SK-N-SH treated with all-trans-retinoic acid at 6 μM for 48 hours (cell line): ENCODE measurements around the gene IGLL1.

Experiments
- ATAC-seq: fragments of 200-7000 bp; cut with Tn5 transposase; 3 replicates; pipeline ENCODE4 v1.9.1; 2020; ENCODE audit warnings: mild to moderate bottlenecking, moderate library complexity
- ARNTL ChIP-seq: fragments of 450-650 bp; formaldehyde crosslinking; IDR thresholded peaks from 2 replicates; pipeline ENCODE4 v1.5.0; 2020; ENCODE audit warnings: low read depth, mild to moderate bottlenecking, moderate library complexity, borderline replicate concordance
- BACH2 ChIP-seq: fragments of 250-450 bp; sonication (Bioruptor Pico); IDR thresholded peaks from 2 replicates; pipeline ENCODE4 v1.9.0; 2021; ENCODE audit warnings: mild to moderate bottlenecking, borderline replicate concordance
- CSDC2 ChIP-seq: fragments of 250-450 bp; sonication (Bioruptor Pico); IDR thresholded peaks from 2 replicates; pipeline ENCODE4 v1.5.0; 2020; ENCODE audit warnings: mild to moderate bottlenecking, moderate library complexity
- ESRRG ChIP-seq: fragments of 250-450 bp; sonication (Bioruptor Pico); IDR thresholded peaks from 2 replicates; pipeline ENCODE4 v1.6.1; 2021; ENCODE audit warnings: mild to moderate bottlenecking
- GLIS3 ChIP-seq: fragments of 250-450 bp; sonication (Bioruptor Pico); IDR thresholded peaks from 2 replicates; pipeline ENCODE4 v1.5.0; 2020; ENCODE audit warnings: mild to moderate bottlenecking, moderate library complexity
- ISL1 ChIP-seq: fragments of 250-450 bp; sonication (Bioruptor Pico); IDR thresholded peaks from 2 replicates; pipeline ENCODE4 v2.1.2; 2022; ENCODE audit warnings: mild to moderate bottlenecking, moderate library complexity
- OSR1 ChIP-seq: fragments of 250-450 bp; sonication (Bioruptor Pico); IDR thresholded peaks from 2 replicates; pipeline ENCODE4 v1.8.0; 2022; ENCODE audit warnings: moderate library complexity, mild to moderate bottlenecking, inconsistent platforms
- RARB ChIP-seq: fragments of 250-450 bp; sonication (Bioruptor Pico); IDR thresholded peaks from 2 replicates; pipeline ENCODE4 v1.8.0; 2021; ENCODE audit warnings: mild to moderate bottlenecking, moderate library complexity
- SNAI2 ChIP-seq: fragments of 250-450 bp; sonication (Bioruptor Pico); IDR thresholded peaks from 2 replicates; pipeline ENCODE4 v1.5.0; 2020; ENCODE audit warnings: mild to moderate bottlenecking, moderate library complexity
- TOX ChIP-seq: fragments of 250-450 bp; sonication (Bioruptor Pico); IDR thresholded peaks from 2 replicates; pipeline ENCODE4 v1.8.0; 2021; ENCODE audit warnings: mild to moderate bottlenecking, moderate library complexity, borderline replicate concordance
- ZC3H10 ChIP-seq: fragments of 250-450 bp; sonication (Bioruptor Pico); IDR thresholded peaks from 2 replicates; pipeline ENCODE4 v1.5.1; 2021; ENCODE audit warnings: mild to moderate bottlenecking, moderate library complexity
- ZFP3 ChIP-seq: fragments of 250-450 bp; sonication (Bioruptor Pico); IDR thresholded peaks from 2 replicates; pipeline ENCODE4 v1.5.0; 2020; ENCODE audit warnings: mild to moderate bottlenecking, moderate library complexity
- ZFP30 ChIP-seq: fragments of 450-650 bp; formaldehyde crosslinking; IDR thresholded peaks from 2 replicates; pipeline ENCODE4 v1.5.0; 2022; ENCODE audit warnings: mild to moderate bottlenecking, moderate library complexity
- ZNF565 ChIP-seq: fragments of 450-650 bp; formaldehyde crosslinking; conservative IDR thresholded peaks from 2 replicates; pipeline ENCODE4 v1.5.0; 2020; ENCODE audit warnings: low read depth, mild to moderate bottlenecking, moderate library complexity
- ZNF70 ChIP-seq: fragments of 450-650 bp; formaldehyde crosslinking; IDR thresholded peaks from 2 replicates; pipeline ENCODE4 v1.5.0; 2020; ENCODE audit warnings: mild to moderate bottlenecking, moderate library complexity
- ZNF8 ChIP-seq: fragments of 450-650 bp; formaldehyde crosslinking; IDR thresholded peaks from 2 replicates; pipeline ENCODE4 v1.5.0; 2020; ENCODE audit warnings: mild to moderate bottlenecking, moderate library complexity
- TF ChIP-seq, protein P1 (sequence below): fragments of 250-450 bp; sonication (Bioruptor Pico); IDR thresholded peaks from 2 replicates; pipeline ENCODE4 v1.8.0; 2021; ENCODE audit warnings: low read depth, mild to moderate bottlenecking, moderate library complexity, borderline replicate concordance
- TF ChIP-seq, protein P2 (sequence below): fragments of 250-450 bp; sonication (Bioruptor Pico); IDR thresholded peaks from 2 replicates; pipeline ENCODE4 v1.5.1; 2020; ENCODE audit warnings: low read depth, mild to moderate bottlenecking, moderate library complexity
- TF ChIP-seq, protein P3 (sequence below): fragments of 250-450 bp; sonication (Bioruptor Pico); IDR thresholded peaks from 2 replicates; pipeline ENCODE4 v1.5.1; 2021; ENCODE audit warnings: mild to moderate bottlenecking, moderate library complexity
- TF ChIP-seq, protein P4 (sequence below): fragments of 250-450 bp; sonication (Bioruptor Pico); IDR thresholded peaks from 2 replicates; pipeline ENCODE4 v1.8.0; 2020; ENCODE audit warnings: mild to moderate bottlenecking, moderate library complexity, borderline replicate concordance
- TF ChIP-seq, protein P5 (sequence below): fragments of 250-450 bp; sonication (Bioruptor Pico); IDR thresholded peaks from 2 replicates; pipeline ENCODE4 v1.5.0; 2020; ENCODE audit warnings: mild to moderate bottlenecking, moderate library complexity

IGLL1 gene

DNA sequence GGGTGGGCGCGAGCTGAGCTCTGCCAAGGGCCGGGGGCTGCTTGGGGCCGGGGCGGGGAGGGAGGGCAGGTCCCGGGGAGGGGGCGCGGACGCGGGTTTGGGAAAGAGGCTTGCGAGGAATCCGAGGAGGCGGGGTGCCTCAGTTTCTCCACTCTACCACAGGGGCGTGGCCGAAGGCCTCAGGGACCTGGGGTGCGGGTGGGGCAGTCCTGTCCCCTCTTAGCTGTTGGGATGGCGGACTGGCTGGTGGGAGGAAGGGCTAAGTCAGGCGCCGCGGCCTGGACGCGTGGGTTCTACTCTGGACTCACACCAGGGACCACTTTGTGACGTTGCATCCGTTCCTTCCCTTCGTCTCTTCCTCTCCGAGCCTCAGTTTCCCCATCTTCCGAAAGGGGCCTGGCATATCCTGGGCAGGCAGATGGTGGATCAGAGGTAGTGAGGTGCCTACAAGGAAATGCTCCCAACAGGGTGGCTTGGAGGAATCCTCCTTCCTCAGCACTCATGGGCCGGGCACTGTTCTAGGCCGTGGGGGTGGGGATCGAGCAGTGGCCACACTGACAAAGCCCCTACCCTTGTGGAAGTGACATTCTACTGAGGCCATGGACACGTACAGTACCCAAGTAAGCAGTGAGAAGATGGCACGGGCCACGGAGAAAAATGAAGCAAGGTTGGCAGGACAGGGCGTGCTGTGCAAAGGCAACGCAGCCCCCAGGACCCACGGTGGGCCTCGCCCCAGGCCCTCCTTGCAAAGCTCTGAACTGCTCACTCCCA lies 13.2 kb downstream of the IGLL1 start:
- no peak for ATAC-seq

DNA sequence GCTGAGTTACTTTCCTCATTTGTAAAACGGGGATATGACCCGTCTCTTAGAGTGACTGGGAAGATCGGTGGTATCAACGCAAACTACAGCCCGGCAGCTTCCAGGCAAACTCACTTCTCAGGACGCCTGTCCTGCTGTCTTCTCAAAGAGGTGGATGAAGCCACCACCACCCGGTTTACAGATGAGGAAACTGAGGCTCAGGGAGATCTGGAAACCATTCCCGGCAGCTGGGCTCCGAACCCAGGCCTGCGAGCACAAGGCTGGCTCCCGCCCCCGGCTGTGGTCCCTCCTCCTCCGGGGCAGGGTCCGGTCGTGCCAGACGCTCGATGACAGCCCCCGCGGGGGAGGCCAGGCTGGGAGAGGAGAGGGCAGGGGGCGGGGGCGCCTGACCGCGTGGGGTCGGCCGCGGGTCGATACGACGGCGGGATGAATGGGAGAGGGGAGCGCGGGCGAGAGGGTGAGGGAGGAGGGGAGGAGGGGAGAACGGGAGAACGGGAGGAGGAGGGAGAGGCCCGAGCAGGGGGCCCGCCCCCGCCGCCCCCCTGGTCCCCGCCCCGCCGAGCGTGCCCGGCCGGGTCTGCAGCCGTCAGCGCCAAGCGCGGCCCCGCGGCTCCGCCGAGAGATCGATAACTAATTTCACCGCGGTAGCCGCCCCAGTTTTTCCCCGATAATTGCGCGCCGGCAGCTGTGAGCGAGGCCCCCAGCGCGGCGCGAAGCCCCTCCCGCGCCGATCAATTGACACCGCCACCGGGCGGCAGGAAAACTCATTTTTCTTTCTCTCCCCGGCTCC lies 14.0 kb downstream of the IGLL1 start:
- peak; percentile 27 for ATAC-seq
- TF ChIP-seq ZNF8 (CRISPR knock-in tag), result no peak
- no peak for TF ChIP-seq ZNF70 (CRISPR knock-in tag)
- no peak for TF ChIP-seq OSR1 (CRISPR knock-in tag)
- TF ChIP-seq BACH2 (CRISPR knock-in tag), result no peak
- TF ChIP-seq TOX (CRISPR knock-in tag), result no peak
- no peak for TF ChIP-seq ZFP3
- TF ChIP-seq GLIS3, result no peak
- TF ChIP-seq, protein P1, sequence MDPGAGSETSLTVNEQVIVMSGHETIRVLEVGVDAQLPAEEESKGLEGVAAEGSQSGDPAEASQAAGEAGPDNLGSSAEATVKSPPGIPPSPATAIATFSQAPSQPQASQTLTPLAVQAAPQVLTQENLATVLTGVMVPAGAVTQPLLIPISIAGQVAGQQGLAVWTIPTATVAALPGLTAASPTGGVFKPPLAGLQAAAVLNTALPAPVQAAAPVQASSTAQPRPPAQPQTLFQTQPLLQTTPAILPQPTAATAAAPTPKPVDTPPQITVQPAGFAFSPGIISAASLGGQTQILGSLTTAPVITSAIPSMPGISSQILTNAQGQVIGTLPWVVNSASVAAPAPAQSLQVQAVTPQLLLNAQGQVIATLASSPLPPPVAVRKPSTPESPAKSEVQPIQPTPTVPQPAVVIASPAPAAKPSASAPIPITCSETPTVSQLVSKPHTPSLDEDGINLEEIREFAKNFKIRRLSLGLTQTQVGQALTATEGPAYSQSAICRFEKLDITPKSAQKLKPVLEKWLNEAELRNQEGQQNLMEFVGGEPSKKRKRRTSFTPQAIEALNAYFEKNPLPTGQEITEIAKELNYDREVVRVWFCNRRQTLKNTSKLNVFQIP (CRISPR knock-in tag), result no peak
- no peak for TF ChIP-seq ESRRG (CRISPR knock-in tag)
- no peak for TF ChIP-seq ZC3H10
- TF ChIP-seq ISL1, result no peak
- TF ChIP-seq, protein P2, sequence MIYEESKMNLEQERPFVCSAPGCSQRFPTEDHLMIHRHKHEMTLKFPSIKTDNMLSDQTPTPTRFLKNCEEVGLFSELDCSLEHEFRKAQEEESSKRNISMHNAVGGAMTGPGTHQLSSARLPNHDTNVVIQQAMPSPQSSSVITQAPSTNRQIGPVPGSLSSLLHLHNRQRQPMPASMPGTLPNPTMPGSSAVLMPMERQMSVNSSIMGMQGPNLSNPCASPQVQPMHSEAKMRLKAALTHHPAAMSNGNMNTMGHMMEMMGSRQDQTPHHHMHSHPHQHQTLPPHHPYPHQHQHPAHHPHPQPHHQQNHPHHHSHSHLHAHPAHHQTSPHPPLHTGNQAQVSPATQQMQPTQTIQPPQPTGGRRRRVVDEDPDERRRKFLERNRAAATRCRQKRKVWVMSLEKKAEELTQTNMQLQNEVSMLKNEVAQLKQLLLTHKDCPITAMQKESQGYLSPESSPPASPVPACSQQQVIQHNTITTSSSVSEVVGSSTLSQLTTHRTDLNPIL (CRISPR knock-in tag), result no peak
- no peak for TF ChIP-seq ARNTL (CRISPR knock-in tag)
- no peak for TF ChIP-seq ZNF565
- TF ChIP-seq ZFP30, result no peak

More for the DNA sequence above, 13.2 kb downstream of the IGLL1 start:
- no peak for TF ChIP-seq ZNF565
- no peak for TF ChIP-seq ZFP30
- TF ChIP-seq ZC3H10, result no peak
- TF ChIP-seq, protein P2 (CRISPR knock-in tag), result no peak
- TF ChIP-seq, protein P3, sequence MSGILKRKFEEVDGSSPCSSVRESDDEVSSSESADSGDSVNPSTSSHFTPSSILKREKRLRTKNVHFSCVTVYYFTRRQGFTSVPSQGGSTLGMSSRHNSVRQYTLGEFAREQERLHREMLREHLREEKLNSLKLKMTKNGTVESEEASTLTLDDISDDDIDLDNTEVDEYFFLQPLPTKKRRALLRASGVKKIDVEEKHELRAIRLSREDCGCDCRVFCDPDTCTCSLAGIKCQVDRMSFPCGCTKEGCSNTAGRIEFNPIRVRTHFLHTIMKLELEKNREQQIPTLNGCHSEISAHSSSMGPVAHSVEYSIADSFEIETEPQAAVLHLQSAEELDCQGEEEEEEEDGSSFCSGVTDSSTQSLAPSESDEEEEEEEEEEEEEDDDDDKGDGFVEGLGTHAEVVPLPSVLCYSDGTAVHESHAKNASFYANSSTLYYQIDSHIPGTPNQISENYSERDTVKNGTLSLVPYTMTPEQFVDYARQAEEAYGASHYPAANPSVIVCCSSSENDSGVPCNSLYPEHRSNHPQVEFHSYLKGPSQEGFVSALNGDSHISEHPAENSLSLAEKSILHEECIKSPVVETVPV, result no peak
- TF ChIP-seq, protein P4, sequence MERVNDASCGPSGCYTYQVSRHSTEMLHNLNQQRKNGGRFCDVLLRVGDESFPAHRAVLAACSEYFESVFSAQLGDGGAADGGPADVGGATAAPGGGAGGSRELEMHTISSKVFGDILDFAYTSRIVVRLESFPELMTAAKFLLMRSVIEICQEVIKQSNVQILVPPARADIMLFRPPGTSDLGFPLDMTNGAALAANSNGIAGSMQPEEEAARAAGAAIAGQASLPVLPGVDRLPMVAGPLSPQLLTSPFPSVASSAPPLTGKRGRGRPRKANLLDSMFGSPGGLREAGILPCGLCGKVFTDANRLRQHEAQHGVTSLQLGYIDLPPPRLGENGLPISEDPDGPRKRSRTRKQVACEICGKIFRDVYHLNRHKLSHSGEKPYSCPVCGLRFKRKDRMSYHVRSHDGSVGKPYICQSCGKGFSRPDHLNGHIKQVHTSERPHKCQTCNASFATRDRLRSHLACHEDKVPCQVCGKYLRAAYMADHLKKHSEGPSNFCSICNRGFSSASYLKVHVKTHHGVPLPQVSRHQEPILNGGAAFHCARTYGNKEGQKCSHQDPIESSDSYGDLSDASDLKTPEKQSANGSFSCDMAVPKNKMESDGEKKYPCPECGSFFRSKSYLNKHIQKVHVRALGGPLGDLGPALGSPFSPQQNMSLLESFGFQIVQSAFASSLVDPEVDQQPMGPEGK, result no peak
- TF ChIP-seq, protein P5, sequence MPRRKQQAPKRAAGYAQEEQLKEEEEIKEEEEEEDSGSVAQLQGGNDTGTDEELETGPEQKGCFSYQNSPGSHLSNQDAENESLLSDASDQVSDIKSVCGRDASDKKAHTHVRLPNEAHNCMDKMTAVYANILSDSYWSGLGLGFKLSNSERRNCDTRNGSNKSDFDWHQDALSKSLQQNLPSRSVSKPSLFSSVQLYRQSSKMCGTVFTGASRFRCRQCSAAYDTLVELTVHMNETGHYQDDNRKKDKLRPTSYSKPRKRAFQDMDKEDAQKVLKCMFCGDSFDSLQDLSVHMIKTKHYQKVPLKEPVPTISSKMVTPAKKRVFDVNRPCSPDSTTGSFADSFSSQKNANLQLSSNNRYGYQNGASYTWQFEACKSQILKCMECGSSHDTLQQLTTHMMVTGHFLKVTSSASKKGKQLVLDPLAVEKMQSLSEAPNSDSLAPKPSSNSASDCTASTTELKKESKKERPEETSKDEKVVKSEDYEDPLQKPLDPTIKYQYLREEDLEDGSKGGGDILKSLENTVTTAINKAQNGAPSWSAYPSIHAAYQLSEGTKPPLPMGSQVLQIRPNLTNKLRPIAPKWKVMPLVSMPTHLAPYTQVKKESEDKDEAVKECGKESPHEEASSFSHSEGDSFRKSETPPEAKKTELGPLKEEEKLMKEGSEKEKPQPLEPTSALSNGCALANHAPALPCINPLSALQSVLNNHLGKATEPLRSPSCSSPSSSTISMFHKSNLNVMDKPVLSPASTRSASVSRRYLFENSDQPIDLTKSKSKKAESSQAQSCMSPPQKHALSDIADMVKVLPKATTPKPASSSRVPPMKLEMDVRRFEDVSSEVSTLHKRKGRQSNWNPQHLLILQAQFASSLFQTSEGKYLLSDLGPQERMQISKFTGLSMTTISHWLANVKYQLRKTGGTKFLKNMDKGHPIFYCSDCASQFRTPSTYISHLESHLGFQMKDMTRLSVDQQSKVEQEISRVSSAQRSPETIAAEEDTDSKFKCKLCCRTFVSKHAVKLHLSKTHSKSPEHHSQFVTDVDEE, result no peak
- TF ChIP-seq, protein P1 (CRISPR knock-in tag), result no peak
- no peak for TF ChIP-seq BACH2 (CRISPR knock-in tag)
- no peak for TF ChIP-seq ZFP3
- no peak for TF ChIP-seq CSDC2 (CRISPR knock-in tag)
- no peak for TF ChIP-seq SNAI2 (CRISPR knock-in tag)
- TF ChIP-seq RARB, result no peak
- TF ChIP-seq GLIS3, result no peak
